ENCODE data around the gene TUBA1A. TPM values are rescaled to one million over a fixed set of nuclear protein-coding genes. Genes with fewer than 3 reads are reported as not detected.
"Not testable (repeated sequence)": the region's sequence is repeated elsewhere in the genome, so short reads cannot be mapped to it uniquely, and the experiment has no call there.

The TUBA1A gene
- total and polyA plus RNA-seq, 2 donors from 2014 or later = 94.3 to 128 TPM

- FAIRE-seq = no peak
- no peak overlapping the region for H3K27ac ChIP-seq (ENCODE audit: low read depth in 2 of 2, low read length in 2 of 2)
These were observed 32.1 kb upstream of the TUBA1A start for GRCh38 chr12:49220972-49221371.

GRCh38 chr12:49219417-49220026, 30.6 kb upstream of the TUBA1A start:
- H3K4me1 ChIP-seq (ENCODE audit: control insufficient read depth in 2 of 3, insufficient read depth in 2 of 3, low read depth in 1 of 3, low read length in 3 of 3) = peaks cover 6 to 7% (median 7%) of the 10 kb centered on the region in 3 donors
- H3K27ac ChIP-seq (ENCODE audit: low read depth in 2 of 2, low read length in 2 of 2) = no peak overlapping the region
- H3K9me3 ChIP-seq (ENCODE audit: control insufficient read depth in 2 of 3, insufficient read depth in 1 of 3, low read length in 3 of 3) = no peaks in the 10 kb centered on the region
- no peak overlapping the region for H3K4me3 ChIP-seq (ENCODE audit: low read length in 3 of 3)
- DNase-seq (no peak), FAIRE-seq (no peak)
- no peaks in the 10 kb centered on the region for H3K36me3 ChIP-seq (ENCODE audit: control insufficient read depth in 2 of 3, insufficient read depth in 3 of 3, low read length in 3 of 3)
- intact Hi-C loops (cut with DNase I) = no loop called here
- no peak overlapping the region for H3K9ac ChIP-seq (ENCODE audit: low read length in 3 of 3)
- no peak for TF ChIP-seq CTCF (IDR thresholded peaks at IDR 0.05; ENCODE audit: borderline replicate concordance, extremely low read depth, insufficient read depth)
- no peaks in the 10 kb centered on the region for H3K27me3 ChIP-seq (ENCODE audit: control insufficient read depth, insufficient read depth, low read length)

More at GRCh38 chr12:49220972-49221371, 32.1 kb upstream of the TUBA1A start:
- no peaks in the 10 kb centered on the region for H3K4me1 ChIP-seq (ENCODE audit: control insufficient read depth in 2 of 3, insufficient read depth in 2 of 3, low read depth in 1 of 3, low read length in 3 of 3)
- no peaks in the 10 kb centered on the region for H3K36me3 ChIP-seq (ENCODE audit: control insufficient read depth in 2 of 3, insufficient read depth in 3 of 3, low read length in 3 of 3)
- no peaks in the 10 kb centered on the region for H3K27me3 ChIP-seq (ENCODE audit: control insufficient read depth, insufficient read depth, low read length)
- H3K9me3 ChIP-seq (ENCODE audit: control insufficient read depth in 2 of 3, insufficient read depth in 1 of 3, low read length in 3 of 3) = no peaks in the 10 kb centered on the region
- H3K4me3 ChIP-seq (ENCODE audit: low read length in 3 of 3) = no peak overlapping the region
- TF ChIP-seq CTCF (IDR thresholded peaks at IDR 0.05; ENCODE audit: borderline replicate concordance, extremely low read depth, insufficient read depth) = no peak
- intact Hi-C loops (cut with DNase I) = no loop called here
- H3K9ac ChIP-seq (ENCODE audit: low read length in 3 of 3) = no peak overlapping the region
- DNase-seq = no peak

GRCh38 chr12:49212572-49212971, 23.7 kb upstream of the TUBA1A start:
- Histone ChIP-seq H3K27me3 (ENCODE audit: control insufficient read depth, insufficient read depth, low read length) (no peaks in the 10 kb centered on the region), H3K36me3 (ENCODE audit: control insufficient read depth in 2 of 3, insufficient read depth in 3 of 3, low read length in 3 of 3) (no peaks in the 10 kb centered on the region), H3K27ac (ENCODE audit: low read depth in 2 of 2, low read length in 2 of 2) (no peak overlapping the region), H3K9me3 (ENCODE audit: control insufficient read depth in 2 of 3, insufficient read depth in 1 of 3, low read length in 3 of 3) (no peaks in the 10 kb centered on the region), H3K9ac (ENCODE audit: low read length in 3 of 3) (no peak overlapping the region), H3K4me3 (ENCODE audit: low read length in 3 of 3) (no peak overlapping the region), H3K4me1 (ENCODE audit: control insufficient read depth in 2 of 3, insufficient read depth in 2 of 3, low read depth in 1 of 3, low read length in 3 of 3) (peaks cover 6 to 12% (median 7%) of the 10 kb centered on the region in 3 donors)
- DNase-seq (no peak), FAIRE-seq (no peak)
- TF ChIP-seq CTCF (IDR thresholded peaks at IDR 0.05; ENCODE audit: borderline replicate concordance, extremely low read depth, insufficient read depth) = no peak
- intact Hi-C loops (cut with DNase I) = no loop called here

GRCh38 chr12:49210703-49211102, 21.8 kb upstream of the TUBA1A start:
- H3K9me3 ChIP-seq (ENCODE audit: control insufficient read depth in 2 of 3, insufficient read depth in 1 of 3, low read length in 3 of 3); H3K36me3 ChIP-seq (ENCODE audit: control insufficient read depth in 2 of 3, insufficient read depth in 3 of 3, low read length in 3 of 3); H3K9ac ChIP-seq (ENCODE audit: low read length in 3 of 3); intact Hi-C loops (cut with DNase I); H3K4me3 ChIP-seq (ENCODE audit: low read length in 3 of 3); DNase-seq; H3K27me3 ChIP-seq (ENCODE audit: control insufficient read depth, insufficient read depth, low read length); FAIRE-seq; H3K27ac ChIP-seq (ENCODE audit: low read depth in 2 of 2, low read length in 2 of 2): not testable (repeated sequence)
- H3K4me1 ChIP-seq (ENCODE audit: control insufficient read depth in 2 of 3, insufficient read depth in 2 of 3, low read depth in 1 of 3, low read length in 3 of 3) = peaks cover 6 to 12% (median 7%) of the 10 kb centered on the region in 3 donors
